ENCODE data around the gene ERC2.

ERC2 gene

DNA sequence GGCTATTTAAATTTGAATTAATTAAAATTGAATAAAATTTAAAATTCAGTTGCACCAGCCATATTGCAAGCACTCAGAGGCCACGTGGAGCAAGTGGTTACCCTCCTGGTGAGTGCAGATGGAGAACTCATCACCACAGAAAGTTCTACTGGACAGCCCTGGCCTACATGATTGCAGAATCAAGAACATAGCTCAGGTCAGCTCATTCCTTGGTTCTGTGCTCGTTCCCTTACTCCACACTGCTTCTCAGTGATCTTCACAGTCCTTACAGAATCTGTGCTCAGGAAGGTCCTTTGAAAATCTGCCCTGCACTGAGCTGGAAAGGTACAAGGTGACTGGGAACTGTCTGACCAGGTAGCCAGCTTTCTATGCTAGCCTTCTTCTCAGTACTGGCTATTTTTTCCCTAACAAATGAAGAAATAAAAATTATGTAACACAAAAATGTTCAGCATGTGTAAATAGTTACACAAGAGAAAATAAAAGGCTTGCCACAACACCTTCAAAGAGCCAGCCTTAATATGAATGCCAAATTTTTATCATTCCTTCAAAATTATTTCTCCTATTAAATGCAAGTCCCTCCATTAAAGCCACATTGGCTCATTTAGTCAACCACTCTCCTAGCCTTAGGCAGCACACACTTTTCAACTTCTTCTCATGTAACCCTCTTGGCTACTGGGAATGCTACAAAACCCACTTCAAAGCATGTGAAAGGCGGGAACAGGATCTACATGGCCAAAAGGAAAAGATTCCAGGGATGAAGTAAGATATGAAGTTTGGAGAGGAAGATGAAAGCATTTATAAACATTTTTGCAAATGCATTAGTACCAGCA is 654.8 kb downstream of the ERC2 start:
- no peak for DNase-seq (ENCODE audit: extremely low read depth in 1 of 2, low read depth in 1 of 2)

- no peak for DNase-seq (ENCODE audit: extremely low read depth in 1 of 2, low read depth in 1 of 2)
Measured at GRCh38 chr3:55812394-55813013, 655.8 kb downstream of the ERC2 start.

DNA sequence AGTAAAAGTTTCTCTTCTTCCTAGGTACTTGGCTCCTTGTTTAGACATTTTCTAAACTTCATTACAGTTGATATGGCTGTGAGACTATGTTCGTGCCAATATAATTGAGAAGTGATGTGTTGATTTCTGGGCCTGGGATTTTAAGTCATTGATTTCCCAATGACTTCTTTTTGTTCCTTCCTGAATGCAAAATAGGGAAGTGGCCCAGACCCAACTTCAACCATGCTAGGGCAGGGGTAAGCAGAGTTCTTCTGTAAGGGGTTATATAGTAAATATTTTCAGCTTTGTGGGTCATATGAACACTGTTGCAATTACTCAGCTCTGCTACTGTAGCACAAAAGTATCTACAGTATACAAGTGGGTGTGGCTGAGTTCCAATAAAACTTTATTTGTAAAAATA is 661.1 kb downstream of the ERC2 start:
- DNase-seq (ENCODE audit: extremely low read depth in 1 of 2, low read depth in 1 of 2), result no peak

GRCh38 chr3:55805169-55805568 is 663.1 kb downstream of the ERC2 start:
- no peak for DNase-seq (ENCODE audit: extremely low read depth in 1 of 2, low read depth in 1 of 2)

DNA sequence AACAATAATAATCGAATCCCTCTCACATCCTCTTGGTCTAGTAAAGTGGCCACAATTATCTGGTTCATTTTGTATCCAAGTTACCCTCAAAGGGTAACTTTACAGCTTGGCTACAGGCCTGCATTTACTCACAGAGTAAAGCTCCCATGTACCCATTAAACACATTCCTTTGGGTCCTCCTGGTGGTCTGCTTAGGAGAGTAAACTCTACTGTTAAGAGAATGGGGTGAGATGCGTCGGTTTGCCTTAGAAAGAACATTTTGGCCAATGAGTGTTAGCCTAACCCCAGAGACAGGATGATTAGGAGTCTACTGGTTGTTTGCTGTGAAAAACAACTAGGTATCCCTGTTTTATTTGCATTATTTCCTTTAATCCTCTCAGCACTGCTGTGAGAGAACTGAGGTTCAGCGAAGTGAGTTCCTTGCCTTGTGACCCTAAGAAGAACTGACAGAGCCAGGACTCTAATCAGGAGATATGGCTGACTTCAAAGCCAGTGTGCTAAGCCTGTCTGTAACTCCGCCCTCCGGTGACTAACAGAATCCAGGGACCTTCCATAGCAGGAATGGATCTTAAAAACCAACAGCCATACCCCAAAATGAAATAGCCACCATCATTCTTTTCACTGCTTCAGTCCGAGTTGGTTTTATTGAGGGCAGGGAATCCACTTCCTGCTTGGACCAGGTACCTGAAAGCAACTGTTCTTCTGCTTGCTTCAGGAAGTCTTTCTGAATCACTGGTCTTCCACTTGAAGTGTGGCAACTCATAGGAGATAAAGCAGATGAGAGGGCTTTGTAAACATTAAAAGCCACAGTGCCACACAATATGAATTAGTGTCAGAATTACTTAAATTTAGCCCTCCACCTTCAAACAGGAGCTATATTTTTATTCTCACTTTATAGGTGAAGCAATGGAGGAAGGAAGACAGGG is 663.8 kb downstream of the ERC2 start:
- DNase-seq (ENCODE audit: extremely low read depth in 1 of 2, low read depth in 1 of 2), result no peak

DNA sequence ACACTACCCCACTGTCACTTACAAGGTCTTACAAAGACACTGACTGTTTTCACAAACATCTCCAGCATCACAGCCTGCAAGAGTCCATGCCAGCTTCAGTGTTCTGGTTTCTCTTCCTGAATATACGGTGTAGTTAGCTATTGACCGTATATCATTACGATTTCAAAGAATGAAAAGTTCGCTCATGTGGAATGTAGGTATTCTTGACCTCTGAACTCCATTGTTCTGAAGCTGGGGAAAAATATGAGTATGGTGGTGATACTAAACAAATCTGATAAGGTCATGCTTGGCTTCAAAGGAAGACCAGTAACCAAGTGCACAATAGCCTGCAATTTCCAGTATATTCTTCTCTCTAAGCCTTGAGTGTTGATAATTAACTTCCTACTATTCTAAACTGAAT is 665.5 kb downstream of the ERC2 start:
- no peak for DNase-seq (ENCODE audit: extremely low read depth in 1 of 2, low read depth in 1 of 2)

DNA sequence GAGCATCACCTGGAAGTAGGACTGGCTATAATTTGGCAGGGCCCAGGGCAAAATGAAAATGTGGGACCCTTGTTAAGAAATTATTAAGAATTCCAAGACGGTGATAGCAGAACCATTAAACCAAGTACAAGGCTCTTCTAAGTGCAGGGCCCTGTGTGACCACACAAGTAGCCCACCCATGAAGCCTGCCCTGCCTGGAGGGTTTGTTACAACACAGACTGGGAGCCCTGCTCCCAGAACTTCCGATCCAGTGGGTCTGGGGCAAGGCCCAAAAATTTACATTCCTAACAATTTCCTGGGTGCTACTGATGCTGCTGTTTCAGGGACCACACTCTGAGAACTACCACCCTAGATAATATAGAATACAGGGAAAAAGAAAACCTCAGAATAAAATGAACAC is 666.6 kb downstream of the ERC2 start:
- no peak for DNase-seq (ENCODE audit: extremely low read depth in 1 of 2, low read depth in 1 of 2)

DNA sequence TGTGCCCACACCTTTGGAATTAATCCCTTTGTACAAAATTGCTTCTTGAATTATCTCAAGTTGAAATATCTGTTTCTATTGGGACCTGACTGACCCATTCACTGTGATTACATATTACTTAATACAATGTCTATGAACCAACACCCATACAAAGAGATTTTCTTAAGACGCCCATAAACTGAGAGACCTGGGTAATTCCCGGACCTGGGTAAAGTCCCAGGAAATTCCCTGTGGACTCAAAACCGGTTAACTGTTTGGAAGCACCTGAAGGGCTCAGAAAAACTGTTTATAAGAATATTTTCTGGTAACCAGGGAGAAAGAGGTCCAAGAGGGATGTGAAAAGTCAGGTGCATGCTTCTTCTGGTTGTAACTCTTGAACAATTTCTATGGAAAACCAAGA is 667.2 kb downstream of the ERC2 start:
- no peak for DNase-seq (ENCODE audit: extremely low read depth in 1 of 2, low read depth in 1 of 2)

- no peak for DNase-seq (ENCODE audit: extremely low read depth in 1 of 2, low read depth in 1 of 2)
Measured at GRCh38 chr3:55797775-55798174, 670.5 kb downstream of the ERC2 start.

DNA sequence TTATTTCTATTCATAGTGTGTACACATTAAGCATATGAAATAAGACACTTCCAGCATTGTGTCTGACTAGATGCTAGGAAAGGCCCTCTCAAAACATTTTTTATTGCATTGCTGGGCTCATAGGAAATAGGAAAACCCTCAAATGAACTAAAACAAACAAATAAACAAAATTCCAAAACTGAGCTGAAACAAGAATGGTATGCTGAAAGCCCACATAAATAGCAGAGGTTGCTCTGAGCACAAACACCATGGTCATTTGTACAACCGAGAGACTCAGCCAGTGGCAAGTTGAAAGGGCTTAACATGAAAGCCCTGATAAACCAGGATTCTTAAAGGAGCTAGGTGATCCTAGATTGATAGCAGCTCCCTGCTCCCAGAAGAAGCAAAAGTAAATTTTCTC is 671.2 kb downstream of the ERC2 start:
- no peak for DNase-seq (ENCODE audit: extremely low read depth in 1 of 2, low read depth in 1 of 2)

DNA sequence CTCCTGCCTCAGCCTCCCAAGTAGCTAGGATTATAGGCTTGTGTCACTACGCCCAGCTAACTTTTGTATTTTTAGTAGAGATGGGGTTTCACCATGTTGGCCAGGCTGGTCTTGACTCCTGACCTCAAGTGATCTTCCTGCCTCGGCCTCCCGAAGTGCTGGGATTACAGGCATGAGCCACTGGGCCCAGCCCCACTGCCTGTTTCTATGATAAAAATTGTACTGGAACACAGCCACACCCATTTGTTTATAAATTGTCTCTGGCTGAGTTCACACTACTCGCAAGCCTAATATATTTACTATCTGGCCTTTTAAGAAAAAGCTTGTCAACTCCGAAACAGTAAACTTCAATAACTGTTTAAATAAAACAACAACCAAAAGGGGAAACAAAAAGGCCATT is 671.7 kb downstream of the ERC2 start:
- no peak for DNase-seq (ENCODE audit: extremely low read depth in 1 of 2, low read depth in 1 of 2)

GRCh38 chr3:55795746-55796145 is 672.5 kb downstream of the ERC2 start:
- no peak for DNase-seq (ENCODE audit: extremely low read depth in 1 of 2, low read depth in 1 of 2)

GRCh38 chr3:55795296-55795695 is 673.0 kb downstream of the ERC2 start:
- no peak for DNase-seq (ENCODE audit: extremely low read depth in 1 of 2, low read depth in 1 of 2)

- no peak for DNase-seq (ENCODE audit: extremely low read depth in 1 of 2, low read depth in 1 of 2)
Measured at GRCh38 chr3:55792742-55793141, 675.5 kb downstream of the ERC2 start.

DNA sequence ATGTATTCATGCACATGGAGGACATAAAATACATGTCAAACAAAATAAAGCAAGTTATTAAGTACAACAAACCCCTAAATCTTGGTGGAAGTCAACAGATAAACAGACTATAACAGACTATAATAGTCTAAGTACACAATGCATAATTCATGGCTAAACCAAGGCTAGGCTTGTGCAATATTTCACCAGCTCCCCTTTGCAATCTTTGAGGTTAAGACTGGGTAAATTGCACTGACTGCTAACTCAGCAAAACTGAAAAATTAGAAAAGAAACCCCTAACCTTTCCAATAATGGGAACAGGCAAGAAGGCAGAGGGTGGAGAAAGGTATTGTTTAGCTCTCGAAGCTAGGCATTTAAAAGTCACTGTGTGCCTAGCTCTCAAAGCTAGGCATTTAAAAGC is 676.3 kb downstream of the ERC2 start:
- no peak for DNase-seq (ENCODE audit: extremely low read depth in 1 of 2, low read depth in 1 of 2)

GRCh38 chr3:55790596-55791350 is 677.5 kb downstream of the ERC2 start:
- DNase-seq (ENCODE audit: extremely low read depth in 1 of 2, low read depth in 1 of 2), result no peak

- no peak for DNase-seq (ENCODE audit: extremely low read depth in 1 of 2, low read depth in 1 of 2)
Measured at GRCh38 chr3:55789516-55789915, 678.8 kb downstream of the ERC2 start.

DNA sequence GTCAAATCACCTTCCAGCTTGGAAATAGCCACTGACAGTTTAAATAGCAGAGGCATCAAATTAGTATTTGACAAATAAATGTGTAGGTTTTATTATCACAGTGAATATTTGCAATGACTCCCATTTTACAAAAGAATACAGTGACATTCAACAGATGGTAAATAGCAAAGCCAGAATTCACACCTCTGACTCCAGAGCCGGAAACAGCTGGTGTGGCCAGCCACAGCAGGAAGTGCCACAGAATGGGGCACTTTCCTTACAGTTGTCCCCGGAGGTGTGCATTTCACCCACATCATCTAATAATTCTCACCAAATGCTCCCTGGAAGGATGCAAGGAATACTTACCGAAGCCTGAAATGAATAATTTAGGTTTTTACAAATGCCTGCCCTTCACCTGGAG is 685.5 kb downstream of the ERC2 start:
- no peak for DNase-seq (ENCODE audit: extremely low read depth in 1 of 2, low read depth in 1 of 2)

DNA sequence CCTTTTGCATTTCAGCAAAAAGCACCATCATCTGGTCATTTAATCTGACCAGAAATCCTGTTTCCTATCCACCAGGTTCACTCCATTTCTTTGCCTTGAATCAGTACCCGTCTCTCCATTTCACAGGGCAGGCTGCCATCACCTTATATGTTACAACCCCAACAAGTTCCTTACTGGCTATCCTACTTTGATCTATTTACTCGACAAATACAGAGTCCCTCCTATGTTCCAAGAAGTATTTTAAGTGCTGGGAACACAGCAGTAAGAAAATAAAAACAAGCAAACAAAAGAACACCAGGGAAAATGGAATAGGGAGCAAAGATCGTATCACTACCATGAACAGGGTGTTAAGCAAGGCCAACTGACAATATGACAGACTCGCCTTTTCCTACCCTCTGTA is 685.9 kb downstream of the ERC2 start:
- no peak for DNase-seq (ENCODE audit: extremely low read depth in 1 of 2, low read depth in 1 of 2)

DNA sequence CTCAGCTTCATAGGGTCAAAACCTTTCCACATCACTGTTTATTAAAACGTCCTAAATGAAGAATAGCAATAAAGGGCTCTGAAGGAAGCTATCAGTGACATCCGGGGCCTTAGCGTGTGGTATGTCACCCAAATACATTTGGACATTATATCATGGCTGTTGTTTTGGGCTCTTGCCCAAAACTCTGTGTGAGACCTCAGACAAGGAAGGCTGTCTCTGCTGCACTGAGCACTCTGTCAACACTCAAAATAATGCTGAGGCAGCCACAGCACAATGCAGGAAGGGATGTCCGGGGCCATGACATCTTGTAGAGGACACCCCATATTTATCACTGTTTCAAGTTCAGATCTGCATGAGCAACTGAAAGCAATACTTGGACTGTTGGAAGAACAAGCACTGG is 687.4 kb downstream of the ERC2 start:
- no peak for DNase-seq (ENCODE audit: extremely low read depth in 1 of 2, low read depth in 1 of 2)

DNA sequence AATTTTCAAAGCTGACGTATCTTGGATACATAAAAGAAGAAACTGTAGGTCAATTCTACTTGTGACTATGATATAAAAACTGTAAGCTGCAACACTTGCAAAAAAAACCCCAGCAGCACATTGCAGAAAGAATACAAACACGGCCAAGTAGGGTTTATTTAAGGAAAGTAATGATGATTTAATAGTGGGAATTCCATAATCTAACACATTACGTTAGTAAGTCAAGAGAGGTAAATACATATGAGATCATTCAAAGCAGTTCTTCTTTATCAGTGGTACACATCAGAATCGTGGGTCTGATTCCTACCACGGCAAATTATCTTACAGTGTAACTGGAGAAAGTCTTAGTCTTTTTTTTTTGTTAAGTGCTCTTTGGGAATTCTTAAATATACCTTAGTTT is 688.7 kb downstream of the ERC2 start:
- no peak for DNase-seq (ENCODE audit: extremely low read depth in 1 of 2, low read depth in 1 of 2)

Data from activated CD8-positive, alpha-beta memory T cell treated with anti-CD3 and anti-CD28 coated beads for 1 hour (primary cell).